Measurements from ENCODE around the gene FKBP9. TPM values are rescaled to one million over a fixed set of nuclear protein-coding genes. Genes with fewer than 3 reads are reported as not detected.
A peak's percentile ranks its signal among the peaks of the same experiment; 100 is the strongest.

Gene FKBP9
- total RNA-seq, 1 donor from 2014 or later, result 124 TPM

DNA sequence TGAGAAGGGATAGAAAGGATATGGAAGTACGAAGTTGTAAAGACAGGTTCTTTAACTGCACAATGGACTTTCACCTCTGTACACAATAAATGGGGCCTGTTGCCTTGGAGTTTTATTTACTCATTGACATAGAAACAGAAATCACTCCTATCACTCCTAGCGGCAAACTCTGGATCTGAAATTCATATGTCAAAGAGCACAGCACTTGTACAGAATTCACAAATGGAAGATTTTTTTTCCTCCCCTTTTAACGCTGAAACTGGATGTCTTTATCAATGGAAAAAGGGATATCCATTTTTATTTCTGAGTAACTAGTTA lies 87.1 kb downstream of the FKBP9 start:
- DNase-seq (ENCODE audit: missing footprints) (no peak), ATAC-seq (peak; percentile 38)
- intact Hi-C loops (cut with DNase I), result no loop called here

DNA sequence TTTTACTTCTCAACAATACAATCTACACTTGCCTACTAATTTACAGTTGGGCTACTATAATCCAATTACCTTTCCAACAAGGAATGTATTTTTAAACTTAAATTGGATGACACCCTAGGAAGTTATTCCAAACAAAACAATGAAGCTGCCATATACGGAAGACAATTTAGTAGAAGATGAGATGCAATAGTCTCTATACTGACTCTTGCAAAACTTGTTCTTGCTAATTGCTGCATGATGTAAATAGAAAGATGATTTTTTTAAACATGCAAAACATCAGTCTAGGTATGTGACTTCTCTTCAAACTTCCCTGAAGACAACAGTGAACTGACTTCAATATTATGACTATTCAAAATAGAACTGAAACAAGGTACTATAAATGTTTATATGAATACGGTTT lies 87.7 kb downstream of the FKBP9 start:
- intact Hi-C loops (cut with DNase I), result no loop called here
- ATAC-seq, result no peak
- DNase-seq (ENCODE audit: missing footprints), result no peak

DNA sequence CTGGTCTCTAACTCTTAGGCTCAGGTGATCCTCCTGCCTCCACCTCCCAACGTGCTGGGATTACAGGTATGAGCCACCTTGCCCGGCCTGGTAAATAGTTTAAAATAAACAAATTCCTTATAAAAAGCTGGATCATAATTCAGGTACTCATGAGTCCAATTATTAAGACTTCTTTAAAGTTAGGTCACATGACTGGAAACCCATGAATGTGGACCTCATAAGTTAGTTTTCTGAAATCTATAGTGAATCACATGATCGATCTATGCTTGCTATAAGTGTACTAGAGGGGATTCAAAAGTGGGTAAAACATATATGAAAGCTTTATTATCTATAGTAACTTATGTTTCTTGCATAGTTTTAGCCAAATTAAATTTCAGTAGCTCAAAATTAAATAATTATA lies 91.0 kb downstream of the FKBP9 start:
- DNase-seq (ENCODE audit: missing footprints) (no peak), ATAC-seq (no peak)
- intact Hi-C loops (cut with DNase I), result no loop called here

DNA sequence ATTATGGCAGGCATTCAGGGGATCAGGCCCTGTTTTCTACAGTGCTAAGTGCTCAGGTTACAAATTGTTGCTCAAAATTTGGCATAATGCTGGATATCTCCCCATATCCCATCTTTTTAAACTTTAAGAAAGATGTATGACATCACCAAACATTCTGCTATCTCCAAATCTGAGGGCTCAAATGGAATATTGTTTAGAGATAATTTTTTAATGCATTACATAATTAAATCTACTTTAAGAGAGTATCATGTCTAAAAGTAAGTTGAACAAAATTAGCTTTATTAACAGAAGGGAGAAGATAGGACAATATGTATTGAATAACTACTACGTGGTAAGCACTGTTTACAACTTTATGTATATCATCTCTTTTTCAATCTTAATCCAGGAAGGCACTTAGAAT lies 91.5 kb downstream of the FKBP9 start:
- DNase-seq (ENCODE audit: missing footprints) (no peak), ATAC-seq (no peak)
- intact Hi-C loops (cut with DNase I), result no loop called here

DNA sequence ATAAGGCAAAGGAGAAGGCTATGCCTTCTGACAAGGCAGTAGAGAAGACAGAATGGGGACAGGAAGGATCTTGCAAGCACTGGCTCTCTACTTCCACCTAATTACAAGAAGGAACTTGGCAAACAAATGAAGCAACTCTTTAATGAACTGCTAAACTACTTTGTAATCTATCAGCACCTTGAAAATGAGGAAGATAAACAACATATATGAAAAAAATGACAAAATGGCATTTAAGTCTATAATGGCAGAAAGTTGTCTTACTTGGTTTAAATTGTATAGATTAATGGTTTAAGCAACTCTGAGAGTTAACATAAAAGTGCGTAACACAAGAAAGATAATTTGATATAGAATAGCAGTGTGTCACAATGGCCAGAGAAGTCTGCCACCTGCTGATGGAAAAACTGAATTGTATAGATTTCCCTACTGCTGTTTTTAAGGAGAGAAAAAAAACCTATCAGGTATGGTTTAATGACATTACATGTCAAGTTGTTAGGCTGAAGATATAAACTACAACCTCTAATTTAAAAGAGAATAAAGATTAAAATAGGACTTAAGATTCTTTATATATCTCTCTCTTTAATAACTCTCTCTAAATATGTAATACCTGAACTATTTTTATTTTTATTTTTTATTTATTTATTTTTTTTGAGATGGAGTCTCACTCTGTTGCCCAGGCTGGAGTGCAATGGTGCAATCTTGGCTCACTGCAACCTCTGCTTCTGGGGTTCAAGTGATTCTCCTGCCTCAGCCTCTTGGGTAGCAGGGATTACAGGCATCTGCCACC lies 93.5 kb downstream of the FKBP9 start:
- intact Hi-C loops (cut with DNase I), result loop anchor here (5.0 kb wide), 2 partner anchors 203 to 253 kb away; no protein-coding TSS in a partner anchor
- ATAC-seq (peak; percentile 66), DNase-seq (ENCODE audit: missing footprints) (no peak)

DNA sequence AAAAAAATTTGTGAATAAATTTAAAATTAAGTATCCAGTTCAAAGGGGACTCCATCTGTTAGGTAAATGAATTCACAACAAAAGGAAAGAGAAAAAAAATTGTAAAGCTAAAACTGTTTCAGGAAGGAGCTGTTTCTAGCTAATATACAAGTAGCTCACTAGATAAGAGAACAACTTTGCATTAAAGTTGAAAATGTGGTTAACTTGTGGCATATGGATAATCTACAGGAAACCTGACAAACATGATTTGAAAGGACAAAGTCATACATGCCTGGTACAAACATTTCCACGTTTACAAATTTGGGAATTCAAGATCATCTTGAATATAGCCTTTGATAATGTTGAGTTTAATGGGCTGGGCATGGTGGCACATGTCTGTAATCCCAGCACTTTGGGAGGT lies 96.5 kb downstream of the FKBP9 start:
- no peak for DNase-seq (ENCODE audit: missing footprints)
- intact Hi-C loops (cut with DNase I), result loop anchor here (5.0 kb wide), 2 partner anchors 206 to 256 kb away; no protein-coding TSS in a partner anchor
- no peak for ATAC-seq

DNA sequence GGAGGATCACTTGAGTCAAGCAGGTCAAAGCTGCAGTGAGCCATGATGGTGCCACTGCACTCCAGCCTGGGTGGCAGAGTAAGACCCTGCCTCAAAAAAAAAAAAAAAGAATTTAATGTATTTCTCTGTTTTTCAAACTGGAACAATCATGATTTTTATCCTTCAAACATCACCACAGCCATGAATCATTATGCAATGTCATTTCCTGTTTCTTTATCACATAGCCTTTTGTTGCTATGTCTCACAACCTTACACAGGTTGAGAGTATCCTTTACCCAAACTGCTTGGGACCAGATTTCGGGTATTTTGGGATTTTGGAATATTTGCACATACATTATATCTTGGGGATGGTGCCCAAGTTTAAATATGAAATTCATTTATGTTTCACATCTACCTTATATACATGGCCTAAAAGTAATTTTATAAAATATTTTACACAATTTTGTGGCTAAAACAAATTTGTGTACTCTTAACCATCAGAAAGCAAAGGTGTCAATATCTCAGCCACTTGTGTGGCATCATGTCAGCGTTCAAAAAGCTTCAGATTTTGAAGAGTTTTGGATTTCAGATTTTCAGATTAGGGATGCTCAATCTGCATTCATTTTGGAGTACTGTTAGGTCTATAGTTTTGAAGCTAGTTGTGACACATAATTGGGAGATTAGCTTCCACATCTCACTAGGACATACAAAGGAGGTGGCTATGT lies 97.2 kb downstream of the FKBP9 start:
- intact Hi-C loops (cut with DNase I), result loop anchor here (5.0 kb wide), 2 partner anchors 207 to 257 kb away; no protein-coding TSS in a partner anchor
- DNase-seq (ENCODE audit: missing footprints), result no peak
- ATAC-seq, result no peak

DNA sequence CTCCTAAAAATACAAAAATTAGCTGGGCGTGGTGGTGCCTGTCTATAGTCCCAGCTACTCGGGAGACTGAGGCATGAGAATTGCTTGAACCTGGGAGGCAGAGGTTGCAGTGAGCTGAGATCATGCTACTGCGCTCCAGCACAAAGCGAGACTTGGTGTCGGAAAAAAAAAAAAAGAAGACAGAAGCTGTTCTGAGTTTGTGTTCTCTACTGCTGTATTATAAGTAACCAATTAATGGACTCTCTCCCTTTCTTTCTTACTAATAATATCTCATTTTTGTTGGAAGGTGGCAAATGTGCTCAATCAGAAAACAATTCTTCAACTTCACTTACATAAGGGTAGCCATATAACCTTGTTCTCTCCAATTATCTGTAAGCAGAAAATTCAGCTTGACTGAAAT lies 97.9 kb downstream of the FKBP9 start:
- no peak for DNase-seq (ENCODE audit: missing footprints)
- ATAC-seq, result no peak
- intact Hi-C loops (cut with DNase I), result no loop called here

Other genes starting within 250 kb of the FKBP9 start
- 27.0 TPM for gene KBTBD2, start 65.7 kb upstream of the FKBP9 start, total RNA-seq
- 25.5 TPM for gene NT5C3A, start 105.3 kb downstream of the FKBP9 start, total RNA-seq
- gene RP9, start 152.0 kb downstream of the FKBP9 start, total RNA-seq, result 20.0 TPM
- 10.2 TPM for gene BBS9, start 172.1 kb downstream of the FKBP9 start, total RNA-seq

Data from Right ventricle myocardium inferior (tissue), 1 donor.